GM23338 (cell line): ENCODE data around the gene CIITA. TPM values are rescaled to one million over a fixed set of nuclear protein-coding genes. Genes with fewer than 3 reads are reported as not detected.

Experiments used
- ATAC-seq: fragments of 200-7000 bp; cut with Tn5 transposase; 3 replicates; pipeline ENCODE4 v1.9.1; 2020
- DNase-seq: peaks from one replicate; pipeline ENCODE4 v3.0.0-alpha.2; 2015; ENCODE audit warnings: low spot score
- H2AFZ ChIP-seq: fragments of 200-600 bp; sonication (generic); 2 replicates; pipeline ENCODE4 v1.8.0; 2016; ENCODE audit warnings: antibody characterized with exemption, mild to moderate bottlenecking, moderate library complexity
- H3F3A ChIP-seq: fragments of 200-600 bp; sonication (generic); replicated peaks from 2 replicates; pipeline ENCODE4 v1.8.0; 2017; ENCODE audit warnings: antibody characterized with exemption, mixed run types, low read depth
- H3K27ac ChIP-seq: fragments of 200-600 bp; sonication (generic); 2 replicates; pipeline ENCODE4 v1.6.1; 2016; ENCODE audit warnings: low read depth
- H3K27me3 ChIP-seq: fragments of 200-600 bp; sonication (generic); 2 replicates; pipeline ENCODE4 v1.8.0; 2016; ENCODE audit warnings: mild to moderate bottlenecking, mixed run types, moderate library complexity; ENCODE audit not compliant: insufficient read depth
- H3K36me3 ChIP-seq: fragments of 200-600 bp; sonication (generic); 2 replicates; pipeline ENCODE4 v1.8.0; 2016; ENCODE audit warnings: mild to moderate bottlenecking; ENCODE audit not compliant: insufficient read depth
- H3K4me1 ChIP-seq: fragments of 200-600 bp; sonication (generic); 2 replicates; pipeline ENCODE4 v1.8.0; 2016; ENCODE audit warnings: mild to moderate bottlenecking, moderate library complexity; ENCODE audit not compliant: insufficient read depth
- H3K4me2 ChIP-seq: fragments of 200-600 bp; sonication (generic); 2 replicates; pipeline ENCODE4 v1.7.1; 2017; ENCODE audit warnings: mixed run types
- H3K4me3 ChIP-seq: fragments of 200-600 bp; sonication (generic); 2 replicates; pipeline ENCODE4 v1.6.1; 2016; ENCODE audit warnings: mixed run types
- H3K79me2 ChIP-seq: fragments of 200-600 bp; sonication (generic); replicated peaks from 2 replicates; pipeline ENCODE4 v1.8.0; 2017; ENCODE audit warnings: mild to moderate bottlenecking; ENCODE audit not compliant: insufficient read depth
- H3K9me2 ChIP-seq: fragments of 200-600 bp; sonication (generic); 2 replicates; pipeline ENCODE4 v1.8.0; 2017; ENCODE audit not compliant: insufficient read depth
- H4K20me1 ChIP-seq: fragments of 200-600 bp; sonication (generic); replicated peaks from 2 replicates; pipeline ENCODE4 v1.8.0; 2017; ENCODE audit warnings: mild to moderate bottlenecking; ENCODE audit not compliant: insufficient read depth
- H3K27ac Mint-ChIP-seq: 2 replicates; pipeline ENCODE4 v1.8.0; 2020; ENCODE audit warnings: inconsistent platforms, mild to moderate bottlenecking, moderate library complexity, mixed read lengths
- H3K27me3 Mint-ChIP-seq: 3 replicates; pipeline ENCODE4 v1.8.0; 2022; ENCODE audit warnings: low read depth, mild to moderate bottlenecking, moderate library complexity, mixed read lengths, inconsistent platforms; ENCODE audit not compliant: insufficient read depth, poor library complexity
- H3K36me3 Mint-ChIP-seq: 3 replicates; pipeline ENCODE4 v1.8.0; 2021; ENCODE audit warnings: low read depth, mild to moderate bottlenecking, inconsistent platforms, moderate library complexity, mixed read lengths
- H3K4me1 Mint-ChIP-seq: 3 replicates; pipeline ENCODE4 v1.8.0; 2020; ENCODE audit warnings: mild to moderate bottlenecking, inconsistent platforms, mixed read lengths
- H3K4me3 Mint-ChIP-seq: 3 replicates; pipeline ENCODE4 v1.8.0; 2021; ENCODE audit warnings: moderate library complexity, mild to moderate bottlenecking, inconsistent platforms, mixed read lengths
- H3K9me3 Mint-ChIP-seq: 3 replicates; pipeline ENCODE4 v1.8.0; 2020; ENCODE audit warnings: moderate library complexity, mild to moderate bottlenecking, inconsistent platforms, mixed read lengths
- CREB1 ChIP-seq: fragments of 250-450 bp; sonication (Bioruptor Pico); IDR thresholded peaks from 2 replicates; pipeline ENCODE4 v1.5.0; 2020; ENCODE audit warnings: low read depth, mild to moderate bottlenecking, moderate library complexity
- CTCF ChIP-seq, 2 experiments: fragments of 200-600 bp in 1 of 2; sonication (generic) in 1 of 2; conservative IDR thresholded peaks; 2 replicates each; pipeline versions ENCODE4 v1.5.1 to v1.6.1; 2016 to 2017; ENCODE audit warnings: antibody characterized with exemption in 2 of 2, low read depth in 2 of 2, mild to moderate bottlenecking in 2 of 2, moderate library complexity in 1 of 2
- ETS1 ChIP-seq: IDR thresholded peaks from 2 replicates; pipeline ENCODE4 v1.6.1; 2016; ENCODE audit warnings: antibody characterized with exemption
- EZH2 ChIP-seq: fragments of 200-600 bp; sonication (generic); IDR thresholded peaks from one replicate; pipeline ENCODE4 v1.8.0; 2017; ENCODE audit warnings: antibody characterized with exemption, mild to moderate bottlenecking, low read depth; ENCODE audit not compliant: unreplicated experiment
- NANOG ChIP-seq: IDR thresholded peaks from 2 replicates; pipeline ENCODE4 v1.6.1; 2016; ENCODE audit warnings: antibody characterized with exemption, borderline replicate concordance
- POLR2AphosphoS5 ChIP-seq: IDR thresholded peaks from 2 replicates; pipeline ENCODE4 v1.6.1; 2016; ENCODE audit warnings: antibody characterized with exemption, low read depth
- polyA plus RNA-seq: library from polyadenylated mRNA; unstranded; fragments of >200 nt; fragmentation: Nextera tagmentation; extraction: Ambion mirVana; gene quantifications from 2 replicates; pipeline ENCODE4 v1.2.1, GENCODE V29; 2016
- total RNA-seq: library from RNA; depleted of rRNA; stranded (reverse); fragments of >200 nt; shearing (Covaris generic); gene quantifications from 2 replicates; pipeline ENCODE4 v1.2.3, GENCODE V29; 2014
- TF ChIP-seq, protein P1 (sequence below): fragments of 250-450 bp; sonication (Bioruptor Pico); IDR thresholded peaks from 2 replicates; pipeline ENCODE4 v1.5.0; 2020; ENCODE audit warnings: mild to moderate bottlenecking, moderate library complexity

CIITA gene
- total and polyA plus RNA-seq, 2 experiments from 2014 or later: 0.10 to 0.57 TPM

DNA sequence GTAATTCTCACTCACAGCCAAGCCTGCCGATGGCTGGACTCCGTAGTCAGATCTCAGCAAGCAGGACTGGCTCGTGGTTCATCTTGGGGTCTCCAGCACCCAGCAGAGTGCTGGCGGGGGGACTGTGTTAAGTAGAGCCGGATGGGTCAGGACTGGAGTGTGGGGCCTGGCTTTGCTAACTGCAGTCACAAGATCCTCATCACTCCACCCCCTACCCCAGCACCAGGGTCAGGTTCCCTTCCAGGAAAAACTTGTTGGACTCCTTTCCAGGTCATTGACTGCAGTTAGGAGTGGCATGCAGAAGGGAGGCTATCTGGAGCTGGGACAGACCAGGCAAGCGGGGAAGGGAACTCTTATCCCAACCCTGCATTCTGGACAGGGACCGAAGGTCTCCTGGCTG, 6.0 kb downstream of the CIITA start (continued):
- TF ChIP-seq, protein P1, sequence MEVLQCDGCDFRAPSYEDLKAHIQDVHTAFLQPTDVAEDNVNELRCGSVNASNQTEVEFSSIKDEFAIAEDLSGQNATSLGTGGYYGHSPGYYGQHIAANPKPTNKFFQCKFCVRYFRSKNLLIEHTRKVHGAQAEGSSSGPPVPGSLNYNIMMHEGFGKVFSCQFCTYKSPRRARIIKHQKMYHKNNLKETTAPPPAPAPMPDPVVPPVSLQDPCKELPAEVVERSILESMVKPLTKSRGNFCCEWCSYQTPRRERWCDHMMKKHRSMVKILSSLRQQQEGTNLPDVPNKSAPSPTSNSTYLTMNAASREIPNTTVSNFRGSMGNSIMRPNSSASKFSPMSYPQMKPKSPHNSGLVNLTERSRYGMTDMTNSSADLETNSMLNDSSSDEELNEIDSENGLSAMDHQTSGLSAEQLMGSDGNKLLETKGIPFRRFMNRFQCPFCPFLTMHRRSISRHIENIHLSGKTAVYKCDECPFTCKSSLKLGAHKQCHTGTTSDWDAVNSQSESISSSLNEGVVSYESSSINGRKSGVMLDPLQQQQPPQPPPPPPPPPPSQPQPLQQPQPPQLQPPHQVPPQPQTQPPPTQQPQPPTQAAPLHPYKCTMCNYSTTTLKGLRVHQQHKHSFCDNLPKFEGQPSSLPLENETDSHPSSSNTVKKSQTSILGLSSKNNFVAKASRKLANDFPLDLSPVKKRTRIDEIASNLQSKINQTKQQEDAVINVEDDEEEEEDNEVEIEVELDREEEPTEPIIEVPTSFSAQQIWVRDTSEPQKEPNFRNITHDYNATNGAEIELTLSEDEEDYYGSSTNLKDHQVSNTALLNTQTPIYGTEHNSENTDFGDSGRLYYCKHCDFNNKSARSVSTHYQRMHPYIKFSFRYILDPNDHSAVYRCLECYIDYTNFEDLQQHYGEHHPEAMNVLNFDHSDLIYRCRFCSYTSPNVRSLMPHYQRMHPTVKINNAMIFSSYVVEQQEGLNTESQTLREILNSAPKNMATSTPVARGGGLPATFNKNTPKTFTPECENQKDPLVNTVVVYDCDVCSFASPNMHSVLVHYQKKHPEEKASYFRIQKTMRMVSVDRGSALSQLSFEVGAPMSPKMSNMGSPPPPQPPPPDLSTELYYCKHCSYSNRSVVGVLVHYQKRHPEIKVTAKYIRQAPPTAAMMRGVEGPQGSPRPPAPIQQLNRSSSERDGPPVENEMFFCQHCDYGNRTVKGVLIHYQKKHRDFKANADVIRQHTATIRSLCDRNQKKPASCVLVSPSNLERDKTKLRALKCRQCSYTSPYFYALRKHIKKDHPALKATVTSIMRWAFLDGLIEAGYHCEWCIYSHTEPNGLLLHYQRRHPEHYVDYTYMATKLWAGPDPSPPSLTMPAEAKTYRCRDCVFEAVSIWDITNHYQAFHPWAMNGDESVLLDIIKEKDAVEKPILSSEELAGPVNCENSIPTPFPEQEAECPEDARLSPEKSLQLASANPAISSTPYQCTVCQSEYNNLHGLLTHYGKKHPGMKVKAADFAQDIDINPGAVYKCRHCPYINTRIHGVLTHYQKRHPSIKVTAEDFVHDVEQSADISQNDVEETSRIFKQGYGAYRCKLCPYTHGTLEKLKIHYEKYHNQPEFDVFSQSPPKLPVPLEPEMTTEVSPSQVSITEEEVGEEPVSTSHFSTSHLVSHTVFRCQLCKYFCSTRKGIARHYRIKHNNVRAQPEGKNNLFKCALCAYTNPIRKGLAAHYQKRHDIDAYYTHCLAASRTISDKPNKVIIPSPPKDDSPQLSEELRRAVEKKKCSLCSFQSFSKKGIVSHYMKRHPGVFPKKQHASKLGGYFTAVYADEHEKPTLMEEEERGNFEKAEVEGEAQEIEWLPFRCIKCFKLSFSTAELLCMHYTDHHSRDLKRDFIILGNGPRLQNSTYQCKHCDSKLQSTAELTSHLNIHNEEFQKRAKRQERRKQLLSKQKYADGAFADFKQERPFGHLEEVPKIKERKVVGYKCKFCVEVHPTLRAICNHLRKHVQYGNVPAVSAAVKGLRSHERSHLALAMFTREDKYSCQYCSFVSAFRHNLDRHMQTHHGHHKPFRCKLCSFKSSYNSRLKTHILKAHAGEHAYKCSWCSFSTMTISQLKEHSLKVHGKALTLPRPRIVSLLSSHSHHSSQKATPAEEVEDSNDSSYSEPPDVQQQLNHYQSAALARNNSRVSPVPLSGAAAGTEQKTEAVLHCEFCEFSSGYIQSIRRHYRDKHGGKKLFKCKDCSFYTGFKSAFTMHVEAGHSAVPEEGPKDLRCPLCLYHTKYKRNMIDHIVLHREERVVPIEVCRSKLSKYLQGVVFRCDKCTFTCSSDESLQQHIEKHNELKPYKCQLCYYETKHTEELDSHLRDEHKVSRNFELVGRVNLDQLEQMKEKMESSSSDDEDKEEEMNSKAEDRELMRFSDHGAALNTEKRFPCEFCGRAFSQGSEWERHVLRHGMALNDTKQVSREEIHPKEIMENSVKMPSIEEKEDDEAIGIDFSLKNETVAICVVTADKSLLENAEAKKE (CRISPR knock-in tag): no peak
- TF ChIP-seq EZH2: no peak

DNA sequence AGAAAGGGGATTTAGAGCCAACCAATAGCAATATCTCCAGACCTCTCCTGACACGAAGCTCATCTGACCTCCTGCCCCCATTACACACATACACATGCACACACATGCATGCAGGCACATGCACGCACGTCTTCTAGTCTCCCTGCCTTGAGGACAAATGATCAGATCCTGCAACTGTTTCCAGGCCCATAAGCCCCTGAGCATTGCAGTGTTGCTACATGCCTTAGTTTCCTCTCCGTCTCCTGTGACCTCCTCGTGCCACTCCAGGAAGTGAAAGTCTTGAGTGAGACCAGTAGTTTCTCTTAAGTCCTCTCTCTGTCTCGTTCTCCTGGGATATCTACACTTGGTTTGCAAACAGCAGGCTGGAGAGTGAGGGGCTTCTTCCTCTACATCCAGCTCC, 8.2 kb downstream of the CIITA start:
- no peaks in the 10 kb centered on the region for H3K9me2 ChIP-seq
- Mint-ChIP-seq H3K27me3 (peaks cover 11% of the 10 kb centered on the region), H3K36me3 (no peaks in the 10 kb centered on the region), H3K4me1 (no peaks in the 10 kb centered on the region; the same call in 2 of the 3 replicates), H3K27ac (no peak overlapping the region), H3K4me3 (no peak overlapping the region), H3K9me3 (peaks cover 2% of the 10 kb centered on the region; the same call in 1 of the 3 replicates)
- DNase-seq (no peak), ATAC-seq (no peak)
- H3K4me3 ChIP-seq: no peak overlapping the region
- TF ChIP-seq NANOG (no peak), POLR2AphosphoS5 (no peak), CREB1 (CRISPR knock-in tag) (no peak), ETS1 (no peak), CTCF (conservative IDR thresholded peaks at IDR 0.05; ENCODE audit: low read depth in 2 of 2) (no peak)
- no peaks in the 10 kb centered on the region for H3F3A ChIP-seq
- H4K20me1 ChIP-seq: no peaks in the 10 kb centered on the region
- H2AFZ ChIP-seq: no peak overlapping the region
- no peak overlapping the region for H3K27ac ChIP-seq
- no peaks in the 10 kb centered on the region for H3K79me2 ChIP-seq
- H3K27me3 ChIP-seq: peaks cover 12% of the 10 kb centered on the region
- H3K4me2 ChIP-seq: no peak overlapping the region
- no peaks in the 10 kb centered on the region for H3K4me1 ChIP-seq
- no peaks in the 10 kb centered on the region for H3K36me3 ChIP-seq
